Neural cell (in vitro differentiated cells): Measurements from ENCODE around the gene SLC35G1.

ENCODE experiments used
- CTCF ChIP-seq: fragments of 450-650 bp; IDR thresholded peaks from 2 replicates; pipeline ENCODE4 v1.5.1; 2014; ENCODE audit warnings: antibody characterized with exemption, mild to moderate bottlenecking, moderate library complexity; ENCODE audit not compliant: poor library complexity, severe bottlenecking
- EP300 ChIP-seq: fragments of 450-650 bp; conservative IDR thresholded peaks from 2 replicates; pipeline ENCODE4 v1.6.1; 2014; ENCODE audit warnings: antibody characterized with exemption, mild to moderate bottlenecking, moderate library complexity; ENCODE audit not compliant: poor library complexity, severe bottlenecking
- EZH2 ChIP-seq: fragments of 200-600, 300-800 bp; shearing (Covaris generic), sonication (generic); IDR thresholded peaks from 2 replicates; pipeline ENCODE4 v1.6.1; 2014; ENCODE audit warnings: antibody characterized with exemption, low read length, borderline replicate concordance, mild to moderate bottlenecking; ENCODE audit not compliant: insufficient read depth, poor library complexity, severe bottlenecking
- REST ChIP-seq: IDR thresholded peaks from 2 replicates; pipeline ENCODE4 v1.6.1; 2012; ENCODE audit warnings: borderline replicate concordance

- TF ChIP-seq CTCF (no peak), REST (no peak), EZH2 (no peak), EP300 (no peak)
Measured at GRCh38 chr10:93913706-93914105, 19.9 kb downstream of the SLC35G1 start.
